HEK293T (cell line): ENCODE measurements around the gene CCR3.

ENCODE experiments used
- BHLHE40 ChIP-seq: fragments of 450-650 bp; IDR thresholded peaks from 2 replicates; pipeline ENCODE4 v1.6.1; 2016; ENCODE audit warnings: mild to moderate bottlenecking, moderate library complexity, borderline replicate concordance
- CTBP1 ChIP-seq: fragments of 450-650 bp; IDR thresholded peaks from 2 replicates; pipeline ENCODE4 v1.6.1; 2016; ENCODE audit warnings: borderline replicate concordance
- ELF4 ChIP-seq: fragments of 450-650 bp; IDR thresholded peaks from 2 replicates; pipeline ENCODE4 v1.6.1; 2017; ENCODE audit warnings: antibody characterized with exemption
- FOXK2 ChIP-seq: fragments of 450-650 bp; IDR thresholded peaks from 2 replicates; pipeline ENCODE4 v1.6.1; 2016; ENCODE audit warnings: mild to moderate bottlenecking
- FOXM1 ChIP-seq: fragments of 450-650 bp; IDR thresholded peaks from 2 replicates; pipeline ENCODE4 v1.6.1; 2017; ENCODE audit warnings: mild to moderate bottlenecking, borderline replicate concordance
- SP1 ChIP-seq: fragments of 450-650 bp; IDR thresholded peaks from 2 replicates; pipeline ENCODE4 v1.6.1; 2017
- SUZ12 ChIP-seq: fragments of 450-650 bp; IDR thresholded peaks from 2 replicates; pipeline ENCODE4 v1.6.1; 2016; ENCODE audit warnings: mild to moderate bottlenecking

DNA sequence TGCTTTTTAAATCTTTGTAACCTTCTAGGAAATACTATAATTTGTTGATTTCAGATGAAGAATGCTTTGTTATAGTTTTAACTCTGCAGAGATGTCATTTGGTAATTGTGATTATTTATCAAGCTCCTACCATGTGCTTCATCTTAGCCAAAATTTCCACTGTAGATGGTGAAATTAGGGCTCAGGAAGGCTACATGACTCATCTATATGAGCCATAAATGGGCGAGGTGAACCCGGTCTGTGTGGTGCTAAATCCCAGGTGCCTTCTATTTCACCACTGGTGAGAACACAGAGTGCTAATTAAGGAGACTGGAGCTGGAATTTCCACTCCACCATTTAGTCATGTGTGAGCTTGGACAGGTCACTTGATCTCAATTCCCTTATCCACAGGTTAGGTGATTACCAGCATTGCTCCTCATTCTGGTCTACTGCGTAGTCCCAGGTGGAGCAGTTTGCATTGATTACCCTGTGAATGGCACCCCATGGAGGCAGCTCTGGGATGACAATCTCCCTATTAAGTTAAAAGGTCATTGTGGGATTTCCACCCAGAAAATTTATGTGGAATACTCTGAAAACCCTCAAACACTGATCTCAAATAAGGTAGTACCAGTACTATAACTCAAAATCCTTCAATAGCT is 2.8 kb upstream of the CCR3 start:
- TF ChIP-seq SP1 (no peak), SUZ12 (no peak), BHLHE40 (no peak), FOXK2 (no peak), ELF4 (no peak), FOXM1 (no peak), CTBP1 (no peak)
